PC-9 (cell line): ENCODE data around the gene ZNF628. TPM values are rescaled to one million over a fixed set of nuclear protein-coding genes. Genes with fewer than 3 reads are reported as not detected.

Experiments used
- BruUV-seq: library from RNA; stranded (reverse); fragments of 400-500 nt; replicated peaks from 2 replicates; lab custom pipeline; 2021; lab: Mats Ljungman, UMichigan
- CTCF ChIA-PET: fragments of 300-600 bp; sonication (Branson Sonifier 250); formaldehyde crosslinking; loops from one replicate; lab custom pipeline; 2022; ENCODE audit warnings: antibody characterized with exemption; lab: Charles Lee
- POLR2A ChIA-PET: fragments of 300-600 bp; sonication (Branson Sonifier 250); formaldehyde crosslinking; loops from one replicate; lab custom pipeline; 2022; ENCODE audit warnings: antibody characterized with exemption; ENCODE audit not compliant: unreplicated experiment; lab: Charles Lee
- DNase-seq, 2 experiments: peaks; one replicate each; pipeline versions ENCODE4 v3.0.0 to v3.0.0-alpha.2; 2015 to 2022; ENCODE audit warnings: mixed read lengths in 1 of 2
- H2AFZ ChIP-seq: fragments of 200-600 bp; sonication (generic); 2 replicates; pipeline ENCODE4 v1.8.1; 2017; ENCODE audit warnings: antibody characterized with exemption
- H3F3A ChIP-seq: fragments of 200-600 bp; sonication (generic); 2 replicates; pipeline ENCODE4 v1.8.1; 2017; ENCODE audit warnings: antibody characterized with exemption, mild to moderate bottlenecking, low read depth; ENCODE audit not compliant: insufficient read depth
- H3K27ac ChIP-seq: fragments of 200-600 bp; sonication (generic); 2 replicates; pipeline ENCODE4 v1.6.1; 2016; ENCODE audit warnings: mixed run types
- H3K27me3 ChIP-seq: fragments of 200-600 bp; sonication (generic); 2 replicates; pipeline ENCODE4 v1.6.1; 2016; ENCODE audit warnings: low read depth, mixed run types; ENCODE audit not compliant: insufficient read depth
- H3K36me3 ChIP-seq: fragments of 200-600 bp; sonication (generic); 2 replicates; pipeline ENCODE4 v1.6.1; 2016; ENCODE audit warnings: low read depth, mixed run types
- H3K4me1 ChIP-seq: fragments of 200-600 bp; sonication (generic); replicated peaks from 2 replicates; pipeline ENCODE4 v1.6.1; 2016; ENCODE audit warnings: mixed run types; ENCODE audit not compliant: insufficient read depth
- H3K4me2 ChIP-seq: fragments of 200-600 bp; sonication (generic); 2 replicates; pipeline ENCODE4 v1.6.1; 2017; ENCODE audit warnings: mixed run types
- H3K4me3 ChIP-seq: fragments of 200-600 bp; sonication (generic); 2 replicates; pipeline ENCODE4 v1.6.1; 2016; ENCODE audit warnings: mixed run types
- H3K79me2 ChIP-seq: fragments of 200-600 bp; sonication (generic); 2 replicates; pipeline ENCODE4 v1.6.1; 2017; ENCODE audit warnings: low read depth, mixed run types
- H3K9me2 ChIP-seq: fragments of 200-600 bp; sonication (generic); 2 replicates; pipeline ENCODE4 v1.8.1; 2017; ENCODE audit warnings: mild to moderate bottlenecking; ENCODE audit not compliant: insufficient read depth
- H3K9me3 ChIP-seq: fragments of 200-600 bp; sonication (generic); 2 replicates; pipeline ENCODE4 v1.8.1; 2016; ENCODE audit warnings: low read depth; ENCODE audit not compliant: insufficient read depth
- H4K20me1 ChIP-seq: fragments of 200-600 bp; sonication (generic); 2 replicates; pipeline ENCODE4 v1.8.1; 2017; ENCODE audit not compliant: insufficient read depth
- CTCF ChIP-seq: fragments of 200-600 bp; sonication (generic); conservative IDR thresholded peaks from 2 replicates; pipeline ENCODE4 v1.6.1; 2017; ENCODE audit warnings: mixed run types, antibody characterized with exemption, mild to moderate bottlenecking, moderate library complexity
- EZH2 ChIP-seq: fragments of 200-600 bp; sonication (generic); IDR thresholded peaks from 2 replicates; pipeline ENCODE4 v1.8.0; 2017; ENCODE audit warnings: antibody characterized with exemption, low read depth
- intact Hi-C: fragments of 100-400 bp; cut with micrococcal nuclease; formaldehyde crosslinking; loops from one replicate; pipeline ENCODE4 v1.10.0; 2022; ENCODE audit not compliant: unreplicated experiment
- total RNA-seq: library from RNA; stranded (reverse); gene quantifications from 2 replicates; pipeline ENCODE4 v1.2.3, GENCODE V29; 2021

ZNF628 gene
- total RNA-seq, 1 experiment from 2014 or later = 19.3 TPM

DNA sequence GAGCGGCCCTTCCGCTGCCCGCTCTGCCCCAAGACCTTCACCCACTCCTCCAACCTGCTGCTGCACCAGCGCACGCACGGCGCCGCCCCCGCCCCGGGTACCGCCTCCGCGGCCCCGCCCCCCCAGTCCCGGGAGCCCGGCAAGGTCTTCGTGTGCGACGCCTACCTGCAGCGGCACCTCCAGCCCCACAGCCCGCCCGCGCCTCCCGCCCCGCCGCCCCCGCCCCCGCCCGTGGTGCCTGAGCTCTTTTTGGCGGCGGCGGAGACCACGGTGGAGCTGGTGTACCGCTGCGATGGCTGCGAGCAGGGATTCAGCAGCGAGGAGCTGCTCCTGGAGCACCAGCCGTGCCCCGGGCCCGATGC is 5.4 kb downstream of the ZNF628 start:
- Histone ChIP-seq H4K20me1 (peaks cover 27% of the 10 kb centered on the region), H3K9me3 (no peaks in the 10 kb centered on the region), H3K27ac (no peak overlapping the region), H3K79me2 (peaks cover 29% of the 10 kb centered on the region), H3K36me3 (no peaks in the 10 kb centered on the region), H3K4me3 (no peak overlapping the region), H3F3A (peaks cover 25% of the 10 kb centered on the region; the same call in 1 of the 2 replicates), H3K4me1 (peaks cover 17% of the 10 kb centered on the region), H3K9me2 (no peaks in the 10 kb centered on the region), H3K27me3 (no peaks in the 10 kb centered on the region), H3K4me2 (no peak overlapping the region), H2AFZ (no peak overlapping the region)
- ChIA-PET CTCF (no interaction called here), POLR2A (interaction anchor here (0.6 kb wide), 1 partner anchor 308 kb away, joined by 21 read pairs; no protein-coding TSS in a partner anchor)
- intact Hi-C loops = no loop called here
- no TSS peak for BruUV-seq
- TF ChIP-seq EZH2 (no peak), CTCF (no peak)
- no peak for DNase-seq

DNA sequence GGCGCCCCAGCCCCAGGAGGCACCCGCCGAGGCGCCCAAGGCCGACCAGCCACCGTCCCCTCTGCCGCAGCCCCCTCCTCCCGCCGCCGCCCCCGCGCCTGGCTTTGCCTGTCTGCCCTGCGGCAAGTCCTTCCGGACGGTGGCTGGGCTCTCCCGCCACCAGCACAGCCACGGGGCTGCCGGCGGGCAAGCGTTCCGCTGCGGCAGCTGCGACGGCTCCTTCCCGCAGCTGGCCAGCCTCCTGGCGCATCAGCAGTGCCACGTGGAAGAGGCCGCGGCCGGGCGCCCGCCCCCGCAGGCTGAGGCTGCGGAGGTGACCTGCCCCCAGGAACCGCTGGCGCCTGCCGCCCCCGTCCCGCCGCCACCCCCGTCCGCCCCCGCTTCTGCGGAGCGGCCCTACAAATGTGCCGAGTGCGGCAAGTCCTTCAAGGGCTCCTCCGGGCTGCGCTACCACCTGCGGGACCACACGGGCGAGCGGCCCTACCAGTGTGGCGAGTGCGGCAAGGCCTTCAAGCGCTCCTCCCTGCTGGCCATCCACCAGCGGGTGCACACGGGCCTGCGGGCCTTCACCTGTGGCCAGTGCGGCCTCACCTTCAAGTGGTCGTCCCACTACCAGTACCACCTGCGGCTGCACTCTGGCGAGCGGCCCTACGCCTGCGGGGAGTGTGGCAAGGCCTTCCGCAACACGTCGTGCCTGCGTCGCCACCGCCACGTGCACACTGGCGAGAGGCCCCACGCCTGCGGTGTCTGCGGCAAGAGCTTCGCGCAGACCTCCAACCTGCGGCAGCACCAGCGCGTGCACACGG is 5.9 kb downstream of the ZNF628 start:
- H4K20me1 ChIP-seq = peaks cover 22% of the 10 kb centered on the region
- TF ChIP-seq CTCF = no peak
- no peak for TF ChIP-seq EZH2
- no peaks in the 10 kb centered on the region for H3K9me3 ChIP-seq
- no peak overlapping the region for H3K4me3 ChIP-seq
- H3K36me3 ChIP-seq = no peaks in the 10 kb centered on the region
- H3K9me2 ChIP-seq = no peaks in the 10 kb centered on the region
- no peak overlapping the region for H3K4me2 ChIP-seq
- H3K4me1 ChIP-seq = peaks cover 23% of the 10 kb centered on the region
- H3K79me2 ChIP-seq = peaks cover 26% of the 10 kb centered on the region
- no peak overlapping the region for H3K27ac ChIP-seq
- CTCF ChIA-PET = no interaction called here
- H3F3A ChIP-seq = peaks cover 31% of the 10 kb centered on the region; the same call in 1 of the 2 replicates
- no peak overlapping the region for H2AFZ ChIP-seq
- no TSS peak for BruUV-seq
- H3K27me3 ChIP-seq = no peaks in the 10 kb centered on the region
- POLR2A ChIA-PET = interaction anchor here (0.6 kb wide), 1 partner anchor 308 kb away, joined by 21 read pairs; no protein-coding TSS in a partner anchor
- DNase-seq = no peak
- intact Hi-C loops = no loop called here

- no peaks in the 10 kb centered on the region for H3K9me2 ChIP-seq
- H3K4me3 ChIP-seq = no peak overlapping the region
- H3K79me2 ChIP-seq = peaks cover 18% of the 10 kb centered on the region
- TF ChIP-seq EZH2 (no peak), CTCF (no peak)
- no peaks in the 10 kb centered on the region for H3K9me3 ChIP-seq
- intact Hi-C loops = no loop called here
- peaks cover 38% of the 10 kb centered on the region; the same call in 1 of the 2 replicates for H3F3A ChIP-seq
- no peak overlapping the region for H3K4me2 ChIP-seq
- H2AFZ ChIP-seq = no peak overlapping the region
- ChIA-PET CTCF (no interaction called here), POLR2A (no interaction called here)
- DNase-seq = no peak
- peaks cover 22% of the 10 kb centered on the region for H3K4me1 ChIP-seq
- no peaks in the 10 kb centered on the region for H3K36me3 ChIP-seq
- no peak overlapping the region for H3K27ac ChIP-seq
- H3K27me3 ChIP-seq = no peaks in the 10 kb centered on the region
- BruUV-seq = no TSS peak
- peaks cover 15% of the 10 kb centered on the region for H4K20me1 ChIP-seq
Measured at GRCh38 chr19:55482967-55483705, 6.7 kb downstream of the ZNF628 start.
